GM19099 (cell line): ENCODE data around the gene TMEM178B.

Experiments
- POLR2A ChIP-seq: IDR thresholded peaks from 3 replicates; pipeline ENCODE4 v1.6.1; 2011; ENCODE audit warnings: low read depth; ENCODE audit not compliant: insufficient read length; ENCODE audit errors: extremely low read depth

Gene TMEM178B

GRCh38 chr7:141158561-141158960 lies 84.7 kb downstream of the TMEM178B start:
- TF ChIP-seq POLR2A: no peak

- no peak for TF ChIP-seq POLR2A
These were observed 86.5 kb downstream of the TMEM178B start for GRCh38 chr7:141160246-141160860.

GRCh38 chr7:141161550-141162535 lies 88.0 kb downstream of the TMEM178B start:
- no peak for TF ChIP-seq POLR2A

- TF ChIP-seq POLR2A: no peak
These were observed 91.7 kb downstream of the TMEM178B start for GRCh38 chr7:141165521-141165920.

GRCh38 chr7:141166926-141167325 lies 93.1 kb downstream of the TMEM178B start:
- TF ChIP-seq POLR2A: no peak

GRCh38 chr7:141167381-141167964 lies 93.6 kb downstream of the TMEM178B start:
- TF ChIP-seq POLR2A: no peak

GRCh38 chr7:141178486-141179135 lies 104.7 kb downstream of the TMEM178B start:
- TF ChIP-seq POLR2A: no peak

- no peak for TF ChIP-seq POLR2A
These were observed 107.9 kb downstream of the TMEM178B start for GRCh38 chr7:141181812-141182211.

GRCh38 chr7:141184532-141185190 lies 110.8 kb downstream of the TMEM178B start:
- TF ChIP-seq POLR2A: no peak

GRCh38 chr7:141185369-141185967 lies 111.6 kb downstream of the TMEM178B start:
- TF ChIP-seq POLR2A: no peak

- TF ChIP-seq POLR2A: no peak
These were observed 115.4 kb downstream of the TMEM178B start for GRCh38 chr7:141189231-141189630.

- TF ChIP-seq POLR2A: no peak
These were observed 116.6 kb downstream of the TMEM178B start for GRCh38 chr7:141190495-141190894.

GRCh38 chr7:141191277-141191676 lies 117.4 kb downstream of the TMEM178B start:
- no peak for TF ChIP-seq POLR2A

GRCh38 chr7:141193066-141193465 lies 119.2 kb downstream of the TMEM178B start:
- no peak for TF ChIP-seq POLR2A
